ENCODE measurements around the gene POM121L2. TPM values are rescaled to one million over a fixed set of nuclear protein-coding genes. Genes with fewer than 3 reads are reported as not detected.

POM121L2 gene
- total and polyA plus RNA-seq, 9 of the 15 experiments (the other 6 are each of a cell fraction or from before 2014, with no cell fraction given): 0.23 to 0.45 TPM; not detected in 7

- TF ChIP-seq ZNF384 (IDR thresholded peaks at IDR 0.05; ENCODE audit: low read depth, low read length) (no peak), SMAD2 (IDR thresholded peaks at IDR 0.05; ENCODE audit: low read depth, low read length) (no peak), TRIM28 (IDR thresholded peaks at IDR 0.05) (peak; percentile 98), RBM22 (IDR thresholded peaks at IDR 0.05; ENCODE audit: low read depth, low read length, poor library complexity, severe bottlenecking) (no peak), CBX2 (IDR thresholded peaks at IDR 0.05; ENCODE audit: insufficient read depth, low read length, poor library complexity, severe bottlenecking) (no peak), YBX1 (IDR thresholded peaks at IDR 0.05) (no peak), CBX3 (IDR thresholded peaks at IDR 0.05; ENCODE audit: borderline replicate concordance in 1 of 2, low read length in 2 of 2) (peak in 1 of 2 experiments; percentile 99; a peak in 2 of 3 replicates), SNIP1 (IDR thresholded peaks at IDR 0.05; ENCODE audit: low read depth) (no peak), E2F4 (CRISPR knock-in tag; IDR thresholded peaks at IDR 0.05; ENCODE audit: low read depth) (no peak), FOXP4 (CRISPR knock-in tag; IDR thresholded peaks at IDR 0.05; ENCODE audit: borderline replicate concordance) (no peak), ZNF699 (CRISPR knock-in tag; IDR thresholded peaks at IDR 0.05; ENCODE audit: insufficient replicate concordance) (no peak), THRAP3 (IDR thresholded peaks at IDR 0.05; ENCODE audit: borderline replicate concordance) (no peak), ZKSCAN1 (IDR thresholded peaks at IDR 0.05; ENCODE audit: low read depth, low read length) (no peak), ZBTB34 (CRISPR knock-in tag; IDR thresholded peaks at IDR 0.05) (no peak), STAT6 (CRISPR knock-in tag; IDR thresholded peaks at IDR 0.05) (no peak), ZNF780A (CRISPR knock-in tag; IDR thresholded peaks at IDR 0.05) (no peak), FOXJ2 (tag; IDR thresholded peaks at IDR 0.05) (no peak), ZNF395 (CRISPR knock-in tag; IDR thresholded peaks at IDR 0.05) (no peak), PTTG1 (tag; IDR thresholded peaks at IDR 0.05; ENCODE audit: low read depth) (no peak), EZH2 (IDR thresholded peaks at IDR 0.05; ENCODE audit: borderline replicate concordance, low read depth, low read length) (no peak), FUS (optimal IDR thresholded peaks at IDR 0.05; ENCODE audit: low read depth, low read length) (no peak)
These were observed 2.0 kb upstream of the POM121L2 start (continued) for GRCh38 chr6:27314046-27314445.
